ENCODE data around the gene SERPINA4. TPM values are rescaled to one million over a fixed set of nuclear protein-coding genes. Genes with fewer than 3 reads are reported as not detected.

SERPINA4 gene
- total and polyA plus RNA-seq, 2 of the 13 experiments (the other 11 are each of a cell fraction or from before 2014, with no cell fraction given) = 39.1 to 57.8 TPM

- TF ChIP-seq, protein P1, sequence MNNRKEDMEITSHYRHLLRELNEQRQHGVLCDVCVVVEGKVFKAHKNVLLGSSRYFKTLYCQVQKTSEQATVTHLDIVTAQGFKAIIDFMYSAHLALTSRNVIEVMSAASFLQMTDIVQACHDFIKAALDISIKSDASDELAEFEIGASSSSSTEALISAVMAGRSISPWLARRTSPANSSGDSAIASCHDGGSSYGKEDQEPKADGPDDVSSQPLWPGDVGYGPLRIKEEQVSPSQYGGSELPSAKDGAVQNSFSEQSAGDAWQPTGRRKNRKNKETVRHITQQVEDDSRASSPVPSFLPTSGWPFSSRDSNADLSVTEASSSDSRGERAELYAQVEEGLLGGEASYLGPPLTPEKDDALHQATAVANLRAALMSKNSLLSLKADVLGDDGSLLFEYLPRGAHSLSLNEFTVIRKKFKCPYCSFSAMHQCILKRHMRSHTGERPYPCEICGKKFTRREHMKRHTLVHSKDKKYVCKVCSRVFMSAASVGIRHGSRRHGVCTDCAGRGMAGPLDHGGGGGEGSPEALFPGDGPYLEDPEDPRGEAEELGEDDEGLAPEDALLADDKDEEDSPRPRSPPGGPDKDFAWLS (CRISPR knock-in tag; IDR thresholded peaks at IDR 0.05; ENCODE audit: borderline replicate concordance) = no peak
- TF ChIP-seq MED13 (CRISPR knock-in tag; IDR thresholded peaks at IDR 0.05) = no peak
- TF ChIP-seq NBN (conservative IDR thresholded peaks at IDR 0.05) = no peak
- TF ChIP-seq SNAPC2 (CRISPR knock-in tag; IDR thresholded peaks at IDR 0.05) = no peak
- TF ChIP-seq ZNF567 (CRISPR knock-in tag; IDR thresholded peaks at IDR 0.05; ENCODE audit: borderline replicate concordance) = no peak
- TF ChIP-seq ZNF577 (CRISPR knock-in tag; IDR thresholded peaks at IDR 0.05; ENCODE audit: borderline replicate concordance, low read depth) = no peak
- TF ChIP-seq, protein P2, sequence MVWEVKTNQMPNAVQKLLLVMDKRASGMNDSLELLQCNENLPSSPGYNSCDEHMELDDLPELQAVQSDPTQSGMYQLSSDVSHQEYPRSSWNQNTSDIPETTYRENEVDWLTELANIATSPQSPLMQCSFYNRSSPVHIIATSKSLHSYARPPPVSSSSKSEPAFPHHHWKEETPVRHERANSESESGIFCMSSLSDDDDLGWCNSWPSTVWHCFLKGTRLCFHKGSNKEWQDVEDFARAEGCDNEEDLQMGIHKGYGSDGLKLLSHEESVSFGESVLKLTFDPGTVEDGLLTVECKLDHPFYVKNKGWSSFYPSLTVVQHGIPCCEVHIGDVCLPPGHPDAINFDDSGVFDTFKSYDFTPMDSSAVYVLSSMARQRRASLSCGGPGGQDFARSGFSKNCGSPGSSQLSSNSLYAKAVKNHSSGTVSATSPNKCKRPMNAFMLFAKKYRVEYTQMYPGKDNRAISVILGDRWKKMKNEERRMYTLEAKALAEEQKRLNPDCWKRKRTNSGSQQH (CRISPR knock-in tag; IDR thresholded peaks at IDR 0.05; ENCODE audit: low read depth) = 0 out of 2 replicates have a peak, but pooled peaks have one; percentile 54
- no peak for TF ChIP-seq U2AF1 (optimal IDR thresholded peaks at IDR 0.05; ENCODE audit: low read depth, low read length)
- no peak for TF ChIP-seq ZNF609 (CRISPR knock-in tag; IDR thresholded peaks at IDR 0.05; ENCODE audit: borderline replicate concordance)
- TF ChIP-seq MAX (IDR thresholded peaks at IDR 0.05) = peak; percentile 74
- peak; percentile 8; the same call in 1 of the 2 replicates for TF ChIP-seq ETV5 (CRISPR knock-in tag; IDR thresholded peaks at IDR 0.05; ENCODE audit: borderline replicate concordance)
- TF ChIP-seq KAT8 (CRISPR knock-in tag; IDR thresholded peaks at IDR 0.05) = no peak
- peak; percentile 51; the same call in 1 of the 2 replicates for TF ChIP-seq ARID5B (CRISPR knock-in tag; IDR thresholded peaks at IDR 0.05)
- no peak for TF ChIP-seq ZNF75D (CRISPR knock-in tag; IDR thresholded peaks at IDR 0.05; ENCODE audit: borderline replicate concordance)
- no peak for TF ChIP-seq ZNF124 (CRISPR knock-in tag; IDR thresholded peaks at IDR 0.05)
These were observed 17.7 kb upstream of the SERPINA4 start (continued) for GRCh38 chr14:94543449-94544124.

All from HepG2 (cell line).